HG03064 (cell line): Measurements from ENCODE around the gene TNRC18.

Source experiments
- ATAC-seq: cut with Tn5 transposase; IDR thresholded peaks from one replicate; pipeline ENCODE4 v1.9.1; 2021; ENCODE audit warnings: low read depth; ENCODE audit not compliant: unreplicated experiment

TNRC18 gene

GRCh38 chr7:5428478-5429252, 5.0 kb upstream of the TNRC18 start:
- ATAC-seq, result no peak

GRCh38 chr7:5426226-5426475, 2.5 kb upstream of the TNRC18 start:
- ATAC-seq, result no peak

- ATAC-seq, result no peak
Observed at GRCh38 chr7:5425507-5426225, 2.0 kb upstream of the TNRC18 start.

- no peak for ATAC-seq
Observed at GRCh38 chr7:5424749-5425506, 1.3 kb upstream of the TNRC18 start.

GRCh38 chr7:5423976-5424748, 528 bp upstream of the TNRC18 start:
- ATAC-seq, result no peak

- ATAC-seq, result no peak
Observed at GRCh38 chr7:5422396-5423305, 983 bp downstream of the TNRC18 start.

GRCh38 chr7:5421714-5422395, 1.8 kb downstream of the TNRC18 start:
- no peak for ATAC-seq

- ATAC-seq, result no peak
Observed at GRCh38 chr7:5420881-5421713, 2.5 kb downstream of the TNRC18 start.

GRCh38 chr7:5420067-5420880, 3.4 kb downstream of the TNRC18 start:
- no peak for ATAC-seq

GRCh38 chr7:5419539-5420066, 4.0 kb downstream of the TNRC18 start:
- no peak for ATAC-seq

GRCh38 chr7:5418285-5418582, 5.4 kb downstream of the TNRC18 start:
- no peak for ATAC-seq

GRCh38 chr7:5417106-5418071, 6.2 kb downstream of the TNRC18 start:
- ATAC-seq, result no peak

- ATAC-seq, result no peak
Observed at GRCh38 chr7:5414916-5415315, 8.7 kb downstream of the TNRC18 start.

- ATAC-seq, result no peak
Observed at GRCh38 chr7:5413449-5413786, 10.2 kb downstream of the TNRC18 start.

GRCh38 chr7:5408777-5409176, 14.9 kb downstream of the TNRC18 start:
- ATAC-seq, result no peak
